Pericardium fibroblast (primary cell): ENCODE measurements around the gene OR4A5. TPM values are rescaled to one million over a fixed set of nuclear protein-coding genes. Genes with fewer than 3 reads are reported as not detected.

Experiments
- total RNA-seq: library from RNA; depleted of rRNA; stranded (reverse); fragments of >200 nt; gene quantifications from 2 replicates; pipeline ENCODE4 v1.2.3, GENCODE V29; 2015

OR4A5 gene, protein sequence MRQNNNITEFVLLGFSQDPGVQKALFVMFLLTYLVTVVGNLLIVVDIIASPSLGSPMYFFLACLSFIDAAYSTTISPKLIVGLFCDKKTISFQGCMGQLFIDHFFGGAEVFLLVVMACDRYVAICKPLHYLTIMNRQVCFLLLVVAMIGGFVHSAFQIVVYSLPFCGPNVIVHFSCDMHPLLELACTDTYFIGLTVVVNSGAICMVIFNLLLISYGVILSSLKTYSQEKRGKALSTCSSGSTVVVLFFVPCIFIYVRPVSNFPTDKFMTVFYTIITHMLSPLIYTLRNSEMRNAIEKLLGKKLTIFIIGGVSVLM
- not detected in 2 replicates for total RNA-seq

DNA sequence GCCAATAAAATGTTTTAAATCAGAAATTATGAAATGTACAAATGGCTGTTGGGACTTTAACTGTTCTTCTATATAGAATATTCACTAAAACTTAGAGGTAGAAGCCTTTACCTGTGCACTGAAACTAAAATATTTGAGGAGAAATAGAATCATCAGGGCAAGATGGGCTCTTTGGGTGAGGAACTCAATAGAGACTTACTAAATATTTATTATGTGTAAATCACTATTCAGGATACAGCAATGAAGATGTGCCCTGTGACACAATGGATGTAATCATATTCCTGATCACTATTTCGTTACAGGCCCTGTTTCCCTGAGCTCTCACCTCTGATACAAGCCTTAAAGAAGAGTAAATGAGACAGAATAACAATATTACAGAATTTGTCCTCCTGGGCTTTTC, at the start of gene OR4A5:
Gene OR4A5, plus strand, starts transcription at position 301 of the 400 bp plus-strand sequence. Its CDS starts 53 bp downstream, at position 354.

Other genes with a start within 250 kb of the OR4A5 start
- not detected in 2 replicates for gene OR4C46, start 102.8 kb upstream of the OR4A5 start, total RNA-seq